AG20443 (cell line): ENCODE data around the gene FYN.

Experiments used
- DNase-seq: peaks from one replicate; pipeline ENCODE4 v3.0.0; 2012; ENCODE audit warnings: low spot score, mixed read lengths

Gene FYN

GRCh38 chr6:111831408-111831807, 41.8 kb downstream of the FYN start:
- DNase-seq, result no peak

- no peak for DNase-seq
These were observed 43.3 kb downstream of the FYN start for GRCh38 chr6:111829998-111830397.

- DNase-seq, result no peak
These were observed 43.7 kb downstream of the FYN start for GRCh38 chr6:111829581-111829980.

- no peak for DNase-seq
These were observed 44.4 kb downstream of the FYN start for GRCh38 chr6:111828809-111829208.

GRCh38 chr6:111825439-111826086, 47.7 kb downstream of the FYN start:
- DNase-seq, result no peak

GRCh38 chr6:111824608-111825337, 48.5 kb downstream of the FYN start:
- DNase-seq, result no peak

- peak; percentile 64 for DNase-seq
These were observed 49.2 kb downstream of the FYN start for GRCh38 chr6:111823831-111824607.

- no peak for DNase-seq
These were observed 50.2 kb downstream of the FYN start for GRCh38 chr6:111823012-111823411.

- DNase-seq, result no peak
These were observed 53.8 kb downstream of the FYN start for GRCh38 chr6:111819458-111819857.

GRCh38 chr6:111818539-111819226, 54.6 kb downstream of the FYN start:
- peak; percentile 41 for DNase-seq

- DNase-seq, result no peak
These were observed 55.7 kb downstream of the FYN start for GRCh38 chr6:111817451-111818120.

GRCh38 chr6:111813677-111814310, 59.5 kb downstream of the FYN start:
- no peak for DNase-seq

- no peak for DNase-seq
These were observed 60.0 kb downstream of the FYN start for GRCh38 chr6:111813237-111813636.

GRCh38 chr6:111812060-111813038, 60.9 kb downstream of the FYN start:
- DNase-seq, result no peak

- no peak for DNase-seq
These were observed 62.7 kb downstream of the FYN start for GRCh38 chr6:111810294-111811131.

- no peak for DNase-seq
These were observed 63.5 kb downstream of the FYN start for GRCh38 chr6:111809766-111810165.

- DNase-seq, result no peak
These were observed 64.0 kb downstream of the FYN start for GRCh38 chr6:111809264-111809663.

- no peak for DNase-seq
These were observed 64.8 kb downstream of the FYN start for GRCh38 chr6:111808493-111808892.
